ENCODE data around the gene ERCC6.

The ERCC6 gene

DNA sequence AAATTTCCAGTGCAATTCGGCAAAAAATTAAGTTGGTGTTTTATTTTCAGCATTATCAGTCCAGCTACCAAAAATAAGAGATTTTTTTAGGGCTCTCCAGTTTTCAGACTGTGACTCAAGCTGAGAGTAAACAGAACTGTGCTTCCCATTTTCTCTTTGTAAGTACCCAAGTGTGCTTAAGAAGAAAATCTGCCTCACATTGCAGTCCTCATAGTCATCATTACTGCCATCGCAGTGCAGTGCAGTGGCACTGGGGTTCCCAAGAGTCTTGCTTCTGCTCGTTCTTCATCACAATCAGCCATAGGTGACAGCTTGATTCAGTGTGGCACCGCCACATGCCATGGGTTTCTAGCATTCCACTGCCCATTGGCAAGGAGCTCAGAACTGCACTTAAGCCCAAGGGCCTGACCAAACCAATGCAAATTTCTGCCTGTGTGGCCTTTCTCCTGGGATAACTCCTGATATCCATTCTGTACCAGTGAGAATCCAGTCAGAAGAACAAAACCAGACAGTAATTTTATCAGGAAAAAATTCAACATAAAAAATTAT lies 25.6 kb upstream of the ERCC6 start:
- H3K27ac ChIP-seq (ENCODE audit: low read depth, low read length) = no peak overlapping the region
- no peaks in the 10 kb centered on the region for H3K4me1 ChIP-seq (ENCODE audit: control insufficient read depth, low read length)
- H3K27me3 ChIP-seq (ENCODE audit: control insufficient read depth, low read length) = no peaks in the 10 kb centered on the region
- peaks cover 8% of the 10 kb centered on the region; the same call in 1 of the 2 replicates for H3K9me3 ChIP-seq (ENCODE audit: control insufficient read depth, insufficient read depth, low read length)
- TF ChIP-seq EZH2phosphoT487 (IDR thresholded peaks at IDR 0.05; ENCODE audit: borderline replicate concordance, low read length) = no peak
- TF ChIP-seq, protein P1, sequence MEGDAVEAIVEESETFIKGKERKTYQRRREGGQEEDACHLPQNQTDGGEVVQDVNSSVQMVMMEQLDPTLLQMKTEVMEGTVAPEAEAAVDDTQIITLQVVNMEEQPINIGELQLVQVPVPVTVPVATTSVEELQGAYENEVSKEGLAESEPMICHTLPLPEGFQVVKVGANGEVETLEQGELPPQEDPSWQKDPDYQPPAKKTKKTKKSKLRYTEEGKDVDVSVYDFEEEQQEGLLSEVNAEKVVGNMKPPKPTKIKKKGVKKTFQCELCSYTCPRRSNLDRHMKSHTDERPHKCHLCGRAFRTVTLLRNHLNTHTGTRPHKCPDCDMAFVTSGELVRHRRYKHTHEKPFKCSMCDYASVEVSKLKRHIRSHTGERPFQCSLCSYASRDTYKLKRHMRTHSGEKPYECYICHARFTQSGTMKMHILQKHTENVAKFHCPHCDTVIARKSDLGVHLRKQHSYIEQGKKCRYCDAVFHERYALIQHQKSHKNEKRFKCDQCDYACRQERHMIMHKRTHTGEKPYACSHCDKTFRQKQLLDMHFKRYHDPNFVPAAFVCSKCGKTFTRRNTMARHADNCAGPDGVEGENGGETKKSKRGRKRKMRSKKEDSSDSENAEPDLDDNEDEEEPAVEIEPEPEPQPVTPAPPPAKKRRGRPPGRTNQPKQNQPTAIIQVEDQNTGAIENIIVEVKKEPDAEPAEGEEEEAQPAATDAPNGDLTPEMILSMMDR (IDR thresholded peaks at IDR 0.05; ENCODE audit: low read depth, low read length, poor library complexity, severe bottlenecking) = no peak
- H4K20me1 ChIP-seq (ENCODE audit: control insufficient read depth, insufficient read depth, low read depth, low read length) = no peaks in the 10 kb centered on the region
- H3K36me3 ChIP-seq (ENCODE audit: control insufficient read depth, low read length) = no peaks in the 10 kb centered on the region
- H3K79me2 ChIP-seq (ENCODE audit: control insufficient read depth, low read length) = no peaks in the 10 kb centered on the region
- H3K4me3 ChIP-seq (ENCODE audit: low read length) = no peak overlapping the region
- H3K4me2 ChIP-seq (ENCODE audit: low read length) = no peak overlapping the region
- no peaks in the 10 kb centered on the region for H3K9me2 ChIP-seq (replicated peaks; ENCODE audit: control insufficient read depth, low read length)
- H3F3A ChIP-seq (ENCODE audit: control insufficient read depth, insufficient read depth) = no peaks in the 10 kb centered on the region

DNA sequence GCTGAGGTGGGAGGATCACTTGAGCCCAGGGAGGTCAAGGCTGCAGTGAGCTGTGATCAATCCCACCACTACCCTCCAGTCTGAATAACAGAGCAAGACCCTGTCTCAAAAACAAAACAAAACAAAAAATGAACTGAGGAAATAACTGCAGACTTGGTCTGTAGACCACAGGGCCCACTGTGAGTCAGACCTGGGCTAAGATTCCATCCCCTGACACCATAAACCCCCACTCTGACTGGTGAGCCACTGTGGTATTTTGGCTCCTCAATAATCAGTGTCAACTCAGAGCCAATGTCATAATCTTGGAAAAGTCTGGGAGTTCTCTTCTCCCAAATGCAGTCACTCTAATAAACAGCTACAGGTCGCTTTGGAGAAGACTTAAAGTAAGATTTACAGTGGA lies 24.0 kb upstream of the ERCC6 start:
- no peaks in the 10 kb centered on the region for H3F3A ChIP-seq (ENCODE audit: control insufficient read depth, insufficient read depth)
- no peaks in the 10 kb centered on the region for H3K36me3 ChIP-seq (ENCODE audit: control insufficient read depth, low read length)
- H4K20me1 ChIP-seq (ENCODE audit: control insufficient read depth, insufficient read depth, low read depth, low read length) = no peaks in the 10 kb centered on the region
- H3K27me3 ChIP-seq (ENCODE audit: control insufficient read depth, low read length) = no peaks in the 10 kb centered on the region
- no peaks in the 10 kb centered on the region for H3K4me1 ChIP-seq (ENCODE audit: control insufficient read depth, low read length)
- H3K9me3 ChIP-seq (ENCODE audit: control insufficient read depth, insufficient read depth, low read length) = peaks cover 3% of the 10 kb centered on the region; the same call in 1 of the 2 replicates
- no peaks in the 10 kb centered on the region for H3K79me2 ChIP-seq (ENCODE audit: control insufficient read depth, low read length)
- H3K4me2 ChIP-seq (ENCODE audit: low read length) = no peak overlapping the region
- no peak overlapping the region for H3K27ac ChIP-seq (ENCODE audit: low read depth, low read length)
- no peaks in the 10 kb centered on the region for H3K9me2 ChIP-seq (replicated peaks; ENCODE audit: control insufficient read depth, low read length)
- H3K4me3 ChIP-seq (ENCODE audit: low read length) = no peak overlapping the region
- TF ChIP-seq EZH2phosphoT487 (IDR thresholded peaks at IDR 0.05; ENCODE audit: borderline replicate concordance, low read length) = no peak
- TF ChIP-seq, protein P1 (IDR thresholded peaks at IDR 0.05; ENCODE audit: low read depth, low read length, poor library complexity, severe bottlenecking) = no peak

DNA sequence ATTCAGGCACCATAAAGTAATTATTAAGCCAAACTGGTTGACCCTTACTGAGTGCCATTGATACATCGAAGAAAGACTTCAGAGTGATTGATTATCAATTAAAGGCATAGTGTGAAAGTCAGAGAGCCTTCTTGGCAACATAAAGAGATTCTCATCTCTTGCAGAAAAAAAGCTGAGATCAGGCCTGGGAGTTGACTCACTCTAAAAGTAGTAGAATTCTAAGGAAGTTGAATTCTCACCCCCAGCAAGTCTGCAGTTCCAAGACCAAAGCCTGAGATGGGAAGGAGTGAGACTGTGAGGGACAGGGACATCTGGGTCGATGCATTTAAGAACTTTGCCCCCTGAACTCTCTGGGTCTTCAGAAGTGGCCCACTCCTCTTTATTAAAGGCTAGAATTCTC lies 21.6 kb upstream of the ERCC6 start:
- Histone ChIP-seq H4K20me1 (ENCODE audit: control insufficient read depth, insufficient read depth, low read depth, low read length) (no peaks in the 10 kb centered on the region), H3K4me2 (ENCODE audit: low read length) (no peak overlapping the region), H3K27me3 (ENCODE audit: control insufficient read depth, low read length) (0 out of 2 replicates have a peak, but pooled peaks cover 2% of the 10 kb centered on the region), H3K4me3 (ENCODE audit: low read length) (no peak overlapping the region), H3K9me2 (replicated peaks; ENCODE audit: control insufficient read depth, low read length) (no peaks in the 10 kb centered on the region), H3F3A (ENCODE audit: control insufficient read depth, insufficient read depth) (no peaks in the 10 kb centered on the region), H3K9me3 (ENCODE audit: control insufficient read depth, insufficient read depth, low read length) (no peaks in the 10 kb centered on the region), H3K4me1 (ENCODE audit: control insufficient read depth, low read length) (no peaks in the 10 kb centered on the region), H3K36me3 (ENCODE audit: control insufficient read depth, low read length) (no peaks in the 10 kb centered on the region), H3K79me2 (ENCODE audit: control insufficient read depth, low read length) (no peaks in the 10 kb centered on the region), H3K27ac (ENCODE audit: low read depth, low read length) (no peak overlapping the region)
- TF ChIP-seq, protein P1 (IDR thresholded peaks at IDR 0.05; ENCODE audit: low read depth, low read length, poor library complexity, severe bottlenecking) = no peak
- no peak for TF ChIP-seq EZH2phosphoT487 (IDR thresholded peaks at IDR 0.05; ENCODE audit: borderline replicate concordance, low read length)
